Esophagus mucosa (tissue), 1 donor: ENCODE results near the gene KIF26A. TPM values are rescaled to one million over a fixed set of nuclear protein-coding genes. Genes with fewer than 3 reads are reported as not detected.

Source experiments
- ATAC-seq: fragments of 200-7000 bp; cut with Tn5 transposase; one replicate; pipeline ENCODE4 v1.9.1; 2020
- total RNA-seq: library from RNA; stranded (reverse); gene quantifications from one replicate; pipeline ENCODE4 v1.2.4, GENCODE V29; 2023
- donor health status: DM: yes; HTN: yes; CAD: no.

The KIF26A gene
- total RNA-seq, 1 donor from 2014 or later, result 1.00 TPM

DNA sequence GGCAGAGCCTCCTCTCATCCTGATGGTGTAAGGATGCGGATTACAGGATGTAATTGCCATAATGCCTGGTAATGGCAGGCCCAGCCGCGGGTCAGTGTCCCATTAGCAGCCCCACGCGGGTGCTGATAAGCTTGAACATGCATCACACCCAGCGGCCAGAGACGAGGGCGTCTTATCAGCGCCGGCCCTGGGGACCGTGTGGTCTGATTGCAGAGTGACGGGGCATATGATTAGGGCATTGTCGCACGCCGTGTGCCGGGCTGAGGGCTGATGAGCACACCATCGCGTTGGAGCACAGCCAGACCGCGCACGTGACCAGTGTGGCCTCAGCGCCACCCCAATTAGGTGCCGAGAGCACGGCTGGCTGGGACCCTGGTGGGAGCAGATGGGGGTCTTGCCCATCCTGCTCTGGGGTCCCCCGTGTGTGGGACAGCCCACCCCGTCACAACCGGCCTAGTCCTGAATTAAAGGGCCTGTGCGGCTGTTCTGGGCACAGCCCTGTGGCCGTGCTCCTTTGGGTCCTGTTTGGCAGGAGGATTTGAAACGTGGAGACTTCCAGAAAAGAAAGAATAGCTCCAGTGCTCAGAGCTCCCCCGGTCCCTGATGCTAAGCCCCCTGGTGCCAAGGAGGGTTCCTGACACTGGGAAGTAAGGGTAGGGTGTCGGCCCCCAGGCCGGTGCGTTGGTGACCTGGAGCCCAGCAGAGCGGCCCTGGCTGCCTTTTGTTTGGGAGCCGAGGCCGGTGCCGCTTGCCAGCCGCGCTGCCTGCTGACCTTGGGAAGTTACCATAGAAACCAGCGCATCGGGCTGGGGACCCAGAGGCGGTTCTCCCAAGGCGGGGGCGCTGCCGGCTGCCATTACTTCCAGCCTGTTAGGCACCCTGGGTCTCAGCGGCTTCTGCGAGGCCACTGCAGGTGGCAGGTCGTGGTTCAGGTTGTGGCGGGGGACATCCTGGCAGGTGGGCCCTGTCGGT, 20.7 kb downstream of the KIF26A start:
- no peak for ATAC-seq

DNA sequence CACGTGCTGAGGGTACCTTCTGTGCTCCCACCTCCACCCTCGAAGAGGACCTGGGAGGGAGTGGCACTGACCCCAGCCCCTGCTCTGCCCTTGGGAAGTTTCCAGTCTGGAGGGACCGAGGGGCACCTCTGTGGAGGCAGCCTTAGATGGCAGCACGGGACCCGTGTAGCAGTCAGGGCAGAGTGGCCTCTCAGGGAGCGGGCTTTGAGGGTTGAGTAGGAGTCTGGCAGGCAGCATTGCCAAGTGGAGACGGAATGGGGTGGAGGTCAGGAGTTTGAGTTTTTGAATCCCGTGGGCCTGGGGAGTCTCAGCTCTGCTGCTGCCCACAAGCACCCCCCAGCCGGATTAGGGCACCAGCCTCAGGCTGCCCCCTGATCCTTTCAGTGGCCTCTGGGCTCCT, 21.6 kb downstream of the KIF26A start:
- ATAC-seq, result no peak

DNA sequence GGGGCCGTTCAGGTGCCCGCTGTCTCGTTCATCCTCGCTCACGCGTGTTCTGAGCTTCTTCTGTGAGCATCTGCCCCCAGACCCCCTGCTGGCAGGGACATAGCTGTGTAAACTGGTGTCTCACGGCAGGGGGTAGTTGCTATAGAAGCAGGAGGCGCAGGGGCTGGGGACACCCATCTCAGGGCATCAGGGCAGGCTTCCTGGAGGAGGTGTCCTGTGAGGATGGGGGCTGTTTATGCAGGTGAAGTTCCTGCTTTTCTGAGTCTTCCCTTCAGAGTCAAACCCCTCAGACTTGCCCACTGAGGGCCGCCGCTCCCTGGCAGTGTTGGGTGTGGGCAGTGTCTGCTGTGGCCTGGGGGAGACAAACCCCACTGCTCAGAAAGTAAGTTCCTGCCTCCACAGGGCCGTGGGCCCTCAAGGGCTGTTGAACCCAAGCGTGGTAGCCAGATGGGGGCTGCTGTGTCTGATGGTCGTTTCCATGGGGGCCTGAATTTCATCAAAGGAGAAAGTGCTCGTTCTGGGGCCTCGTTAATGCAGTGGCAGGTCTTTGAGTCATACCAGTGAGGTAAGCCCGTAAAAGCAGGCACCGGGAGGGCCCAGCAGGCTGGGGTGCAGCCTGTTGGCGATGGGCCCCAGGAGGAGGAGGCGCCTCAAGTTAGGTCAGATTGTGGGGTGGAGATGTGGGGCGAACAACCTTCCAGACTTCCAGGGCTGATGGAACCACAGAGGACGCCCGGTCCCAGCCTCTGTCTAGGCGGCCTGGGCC, 23.4 kb downstream of the KIF26A start:
- no peak for ATAC-seq

DNA sequence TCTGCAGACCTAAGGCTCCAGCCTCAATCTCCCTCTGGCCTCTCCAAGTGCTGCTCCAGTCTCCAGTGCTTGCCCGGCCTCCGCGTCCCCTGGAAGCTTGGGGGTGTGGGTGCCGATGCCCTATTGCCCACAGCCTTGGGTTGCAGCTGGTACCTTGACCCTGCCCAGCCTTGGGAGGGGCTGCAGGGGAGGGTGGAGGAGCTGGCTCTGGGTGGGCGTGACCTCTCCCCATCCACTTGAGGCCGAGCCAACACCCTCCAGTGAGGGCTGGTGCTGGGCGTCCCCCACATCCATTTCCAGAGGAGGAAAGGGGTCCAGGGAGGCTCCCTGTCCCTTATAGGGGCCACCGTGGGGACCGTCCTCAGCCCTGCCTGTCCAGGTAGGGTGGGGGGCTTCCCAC, 24.1 kb downstream of the KIF26A start:
- no peak for ATAC-seq

DNA sequence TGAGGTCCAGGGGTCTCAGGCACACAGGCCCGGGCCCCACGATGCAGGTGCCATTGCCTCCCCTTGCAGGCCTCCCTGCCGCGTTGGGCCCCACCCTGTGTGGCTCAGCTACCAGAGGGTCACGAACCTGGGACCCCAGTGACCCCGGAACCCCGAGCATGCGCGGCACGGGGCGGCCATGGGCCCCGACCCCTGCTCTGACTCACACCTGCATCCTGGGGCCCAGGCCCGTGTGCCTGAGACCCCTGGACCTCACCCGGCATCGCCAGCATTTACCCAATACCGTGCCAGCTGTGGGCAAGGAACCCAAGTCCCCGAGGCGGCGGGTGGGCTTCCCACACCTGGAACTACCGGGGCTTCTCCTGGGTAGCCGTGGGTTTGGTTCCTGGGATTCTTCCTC, 25.2 kb downstream of the KIF26A start:
- no peak for ATAC-seq

DNA sequence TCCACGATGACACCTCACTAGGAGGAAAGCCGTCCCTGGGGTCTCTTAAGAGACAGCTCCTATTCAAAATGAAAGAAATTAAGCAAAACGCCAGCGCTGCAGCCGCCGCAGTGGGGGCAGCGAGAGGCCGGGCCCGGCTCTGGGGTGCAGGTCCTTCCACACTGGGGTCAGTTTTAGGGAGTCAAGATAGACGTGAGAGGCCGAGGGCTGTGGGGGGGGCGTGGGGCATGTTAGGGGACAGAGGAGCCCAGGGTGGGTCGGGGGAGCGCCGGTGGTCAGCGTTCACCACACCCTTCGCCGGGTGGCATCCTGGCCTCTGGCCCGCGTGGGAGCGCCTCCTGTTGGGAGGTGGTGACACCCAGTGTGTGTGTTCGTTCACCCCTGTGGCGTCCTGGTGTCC, 25.7 kb downstream of the KIF26A start:
- no peak for ATAC-seq

DNA sequence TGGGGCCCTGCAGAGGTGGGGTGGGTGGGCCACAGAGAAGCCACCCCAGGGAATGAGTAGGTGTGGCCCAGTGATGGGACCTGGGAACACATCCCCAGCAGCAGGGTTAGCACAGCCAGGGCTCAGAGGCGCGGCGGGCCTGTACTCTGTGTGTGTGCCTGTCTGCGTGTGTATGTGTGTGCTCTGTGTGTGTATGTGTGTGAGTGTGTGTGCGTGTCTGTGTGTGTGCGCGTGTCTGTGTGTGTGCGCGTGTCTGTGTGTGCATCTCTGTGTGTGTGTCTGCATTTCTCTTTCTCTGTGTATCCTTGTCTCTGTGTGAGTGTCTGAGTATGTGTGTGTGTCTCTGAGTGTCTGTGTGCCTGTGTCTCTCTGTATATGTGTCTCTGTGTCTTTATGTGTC, 26.1 kb downstream of the KIF26A start:
- ATAC-seq, result no peak

DNA sequence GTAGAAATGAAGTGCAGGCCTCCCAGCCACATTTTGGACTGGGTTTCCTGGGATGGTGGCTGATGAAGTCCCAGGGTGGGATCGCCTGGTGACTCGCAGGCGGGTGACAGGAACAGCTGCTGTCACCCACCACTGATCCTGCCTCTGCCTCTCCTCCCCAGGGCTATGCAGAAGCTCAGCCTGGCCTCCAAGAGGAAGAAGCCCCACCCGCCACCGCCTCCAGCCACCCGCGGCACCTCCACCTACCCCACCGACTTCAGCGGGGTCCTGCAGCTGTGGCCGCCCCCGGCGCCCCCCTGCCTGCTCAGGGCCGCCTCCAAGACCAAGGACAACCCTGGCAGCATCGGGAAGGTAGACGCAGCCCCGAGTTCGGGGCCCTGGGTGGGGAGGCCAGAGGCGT, 28.3 kb downstream of the KIF26A start:
- ATAC-seq, result no peak

DNA sequence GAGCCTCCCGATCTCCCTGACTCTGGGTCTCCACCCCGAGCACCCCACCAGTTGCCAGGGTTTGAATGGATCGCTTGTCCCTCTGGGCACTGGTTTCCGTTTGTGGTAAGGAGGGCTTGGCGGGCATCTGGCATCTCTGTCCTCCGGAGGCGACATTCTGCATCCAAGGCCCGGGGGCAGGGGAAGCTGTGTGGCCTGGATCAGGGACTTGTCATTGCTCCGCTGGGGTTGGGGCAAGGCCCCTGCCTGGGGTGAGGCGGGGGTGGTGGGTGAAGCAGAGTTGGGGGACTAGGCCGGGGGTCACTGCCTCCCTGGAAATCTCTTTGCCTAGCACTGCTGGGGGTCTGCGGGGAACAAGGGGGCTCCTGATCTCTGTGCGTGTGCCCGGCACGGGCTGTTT, 30.2 kb downstream of the KIF26A start:
- no peak for ATAC-seq

DNA sequence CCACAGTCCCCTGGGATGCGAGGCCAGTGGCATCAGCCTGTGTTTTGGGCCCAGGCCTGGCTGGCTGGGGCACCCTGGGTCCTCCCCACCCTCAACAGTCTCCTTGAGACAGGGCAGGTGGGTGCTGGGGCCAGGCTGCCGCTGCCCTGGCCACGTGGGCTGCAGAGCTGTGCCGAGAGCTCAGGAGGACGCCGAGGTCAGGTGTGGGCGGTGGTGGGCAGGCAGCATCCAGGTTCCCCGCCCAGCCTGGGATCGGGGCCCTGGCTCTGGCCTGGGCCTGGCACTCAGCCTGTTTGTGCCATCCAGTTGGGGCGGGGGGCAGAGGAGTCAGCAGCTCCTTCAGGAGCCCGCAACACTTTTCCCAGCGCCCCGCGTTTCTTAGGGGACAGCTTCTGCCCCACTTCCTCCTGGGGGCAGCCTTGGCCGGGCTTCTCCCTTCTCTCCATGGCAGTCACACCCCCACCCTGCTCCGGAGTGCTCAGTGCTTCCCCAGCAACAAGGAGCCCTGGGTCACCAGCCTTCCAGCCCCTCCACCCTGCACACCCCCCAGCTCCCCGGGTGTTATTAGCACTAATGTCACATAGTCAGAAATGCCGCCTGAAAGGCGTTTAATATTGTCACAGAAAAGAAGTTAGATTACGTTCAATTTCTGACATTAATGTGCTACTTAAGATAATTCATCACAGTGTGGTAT, 30.8 kb downstream of the KIF26A start:
- no peak for ATAC-seq

DNA sequence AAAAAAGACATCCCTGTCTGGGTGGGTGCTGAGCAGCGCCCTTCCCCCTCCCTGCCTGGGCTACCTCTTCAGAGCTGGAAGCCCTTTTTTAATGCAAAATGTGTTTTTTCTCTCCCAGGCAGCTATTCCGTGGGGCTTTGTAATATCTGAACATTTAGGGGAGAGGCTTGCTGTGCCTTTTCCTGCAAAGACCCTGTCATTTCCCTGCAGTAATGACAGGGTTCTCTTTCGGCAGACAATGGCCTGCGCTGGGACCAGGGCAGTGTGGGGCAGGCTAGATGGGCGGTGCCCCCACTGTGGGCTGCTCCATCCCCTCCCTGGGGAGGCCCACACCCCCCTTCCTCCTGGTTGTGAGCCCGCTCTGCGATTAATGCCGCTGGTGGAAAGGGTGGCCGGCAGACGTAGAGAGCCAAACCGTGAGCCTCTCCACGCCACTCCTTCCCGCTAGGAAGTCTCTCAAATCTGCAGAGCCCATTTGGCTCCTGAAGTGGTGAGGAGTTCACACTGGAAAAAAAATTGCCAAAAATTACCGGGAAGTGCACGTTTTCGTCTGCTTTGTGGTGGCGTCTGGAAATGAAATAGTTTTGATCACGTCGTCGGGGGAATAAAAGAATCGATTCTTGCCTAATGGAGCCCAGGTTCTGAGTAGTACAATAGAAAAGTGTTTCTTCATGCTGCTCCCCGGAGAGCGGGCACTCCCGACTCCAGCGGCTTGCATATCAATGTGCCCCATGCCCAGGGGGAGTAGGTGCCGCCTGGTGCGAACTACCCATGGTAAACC, 31.5 kb downstream of the KIF26A start:
- no peak for ATAC-seq

DNA sequence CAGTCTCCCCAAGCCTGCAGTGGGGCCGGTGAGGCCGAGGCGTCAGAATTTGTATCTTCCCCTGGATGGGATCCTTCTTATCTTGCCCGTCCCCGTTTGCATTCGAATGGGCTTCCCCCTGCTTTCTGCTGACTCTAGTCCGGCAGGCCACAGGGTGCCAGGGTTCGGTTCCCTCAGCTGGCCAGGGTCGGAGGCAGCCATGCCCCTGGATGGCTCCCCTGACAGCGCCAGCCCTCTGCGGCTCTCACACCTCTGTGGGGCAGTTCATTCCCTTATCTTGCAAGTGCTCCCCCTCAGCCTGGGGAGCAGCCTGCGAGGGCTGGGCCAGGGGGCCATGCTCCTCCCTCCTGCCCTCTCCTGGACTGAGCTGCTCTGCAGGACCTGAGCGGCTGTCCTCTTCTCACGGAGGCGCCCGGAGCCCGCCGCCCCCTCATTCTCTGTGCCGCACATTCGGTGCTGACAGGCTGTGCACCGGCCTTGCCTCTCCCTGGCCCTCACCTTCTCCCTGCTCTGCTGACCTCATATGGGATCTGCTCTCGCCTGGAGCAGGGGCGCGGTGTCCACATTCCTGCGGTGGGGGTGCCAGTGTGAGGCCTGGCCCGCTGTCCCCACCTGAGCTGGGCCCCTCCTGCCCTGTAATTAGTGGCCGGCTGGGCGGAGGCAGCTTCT, 32.8 kb downstream of the KIF26A start:
- ATAC-seq, result peak; percentile 41

DNA sequence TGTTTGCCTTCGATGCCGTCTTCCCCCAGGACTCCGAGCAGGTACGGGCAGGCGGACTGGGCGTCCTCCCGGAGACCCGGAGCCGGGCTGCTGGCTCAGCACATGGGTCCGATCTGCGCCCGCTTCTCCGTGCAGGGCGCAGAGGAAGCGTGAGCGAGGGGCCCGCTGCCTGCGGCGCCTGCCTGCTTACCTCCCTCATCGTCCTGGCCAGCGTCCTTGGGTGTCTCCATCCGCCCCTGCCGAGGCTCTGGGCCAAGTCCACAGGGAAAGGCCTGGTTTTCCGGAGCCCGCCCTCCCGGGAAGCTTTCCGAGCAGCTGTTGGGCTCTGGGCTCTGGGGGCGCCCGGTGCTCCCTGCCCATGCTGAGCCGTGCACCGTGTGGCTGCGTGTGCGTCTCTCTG, 33.5 kb downstream of the KIF26A start:
- ATAC-seq, result no peak

DNA sequence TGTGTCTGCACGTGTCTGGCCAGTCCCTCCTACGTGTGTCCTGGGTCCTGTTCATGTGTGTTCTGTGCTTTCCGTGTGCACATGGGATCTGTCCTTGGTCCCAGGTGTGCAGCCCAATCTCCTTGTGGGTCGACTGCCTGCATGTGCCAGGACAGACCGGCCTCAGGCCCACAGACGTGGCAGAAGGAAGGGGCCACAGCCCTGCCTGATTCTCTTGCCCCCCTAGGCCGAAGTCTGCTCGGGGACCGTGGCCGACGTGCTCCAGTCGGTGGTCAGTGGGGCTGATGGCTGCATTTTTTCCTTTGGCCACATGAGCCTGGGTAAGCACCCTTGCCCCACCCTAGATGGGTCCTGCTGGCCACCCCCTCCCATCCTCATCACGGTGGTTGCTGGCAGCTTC, 34.0 kb downstream of the KIF26A start:
- no peak for ATAC-seq

DNA sequence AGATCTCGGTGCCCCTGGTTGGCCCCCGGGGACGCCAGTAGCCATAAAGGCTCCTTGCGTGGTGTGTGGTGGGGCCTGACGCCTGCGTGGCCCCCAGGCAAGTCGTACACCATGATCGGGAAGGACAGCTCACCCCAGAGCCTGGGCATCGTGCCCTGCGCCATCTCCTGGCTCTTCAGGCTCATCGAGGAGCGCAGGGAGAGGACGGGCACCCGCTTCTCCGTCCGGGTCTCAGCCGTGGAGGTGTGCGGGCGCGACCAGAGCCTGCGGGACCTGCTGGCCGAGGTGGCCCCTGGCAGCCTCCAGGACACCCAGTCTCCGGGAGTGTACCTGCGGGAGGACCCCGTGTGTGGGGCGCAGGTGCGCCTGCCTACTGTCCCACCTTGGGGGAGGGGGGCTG, 34.5 kb downstream of the KIF26A start:
- ATAC-seq, result no peak

DNA sequence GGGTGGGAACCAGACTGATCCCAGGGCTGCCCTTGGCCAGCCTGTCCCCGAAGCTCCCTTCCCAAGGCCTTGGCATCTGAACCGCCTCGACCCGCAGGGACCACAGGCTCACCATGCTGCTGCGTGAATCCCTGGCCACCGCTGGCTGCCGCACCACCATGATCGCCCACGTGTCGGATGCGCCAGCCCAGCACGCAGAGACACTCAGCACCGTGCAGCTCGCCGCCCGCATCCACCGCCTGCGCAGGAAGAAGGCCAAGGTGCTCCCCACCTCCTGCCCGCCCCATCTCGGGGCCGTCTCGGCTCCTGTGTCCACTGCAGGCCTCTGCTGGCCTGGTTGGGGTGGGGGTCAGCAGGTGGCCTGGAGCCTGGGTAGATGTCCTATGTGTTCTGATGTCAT, 35.7 kb downstream of the KIF26A start:
- ATAC-seq, result no peak

DNA sequence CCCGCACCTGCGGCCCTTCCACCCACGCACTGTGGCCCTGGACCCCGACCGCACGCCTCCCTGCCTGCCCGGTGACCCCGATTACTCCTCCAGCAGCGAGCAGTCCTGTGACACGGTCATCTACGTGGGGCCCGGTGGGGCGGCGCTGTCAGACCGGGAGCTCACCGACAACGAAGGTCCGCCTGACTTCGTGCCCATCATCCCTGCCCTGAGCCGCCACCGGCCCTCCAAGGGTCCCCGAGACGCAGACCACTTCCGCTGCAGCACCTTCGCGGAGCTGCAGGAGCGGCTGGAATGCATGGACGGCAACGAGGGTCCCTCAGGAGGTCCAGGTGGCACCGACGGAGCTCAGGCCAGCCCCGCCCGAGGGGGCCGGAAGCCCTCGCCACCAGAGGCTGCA, 36.7 kb downstream of the KIF26A start:
- no peak for ATAC-seq

DNA sequence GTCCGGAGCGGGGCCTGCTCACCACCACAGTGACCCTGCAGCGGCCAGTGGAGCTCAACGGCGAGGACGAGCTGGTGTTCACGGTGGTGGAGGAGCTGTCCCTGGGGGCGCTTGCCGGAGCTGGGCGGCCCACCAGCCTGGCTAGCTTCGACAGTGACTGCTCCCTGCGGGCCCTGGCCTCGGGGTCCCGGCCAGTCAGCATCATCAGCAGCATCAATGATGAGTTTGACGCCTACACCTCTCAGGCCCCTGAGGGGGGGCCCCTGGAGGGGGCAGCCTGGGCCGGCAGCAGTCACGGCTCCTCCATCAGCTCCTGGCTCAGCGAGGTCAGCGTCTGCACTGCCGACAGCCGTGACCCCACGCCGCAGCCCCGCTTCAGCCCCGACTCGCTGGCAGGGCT, 37.4 kb downstream of the KIF26A start:
- no peak for ATAC-seq

DNA sequence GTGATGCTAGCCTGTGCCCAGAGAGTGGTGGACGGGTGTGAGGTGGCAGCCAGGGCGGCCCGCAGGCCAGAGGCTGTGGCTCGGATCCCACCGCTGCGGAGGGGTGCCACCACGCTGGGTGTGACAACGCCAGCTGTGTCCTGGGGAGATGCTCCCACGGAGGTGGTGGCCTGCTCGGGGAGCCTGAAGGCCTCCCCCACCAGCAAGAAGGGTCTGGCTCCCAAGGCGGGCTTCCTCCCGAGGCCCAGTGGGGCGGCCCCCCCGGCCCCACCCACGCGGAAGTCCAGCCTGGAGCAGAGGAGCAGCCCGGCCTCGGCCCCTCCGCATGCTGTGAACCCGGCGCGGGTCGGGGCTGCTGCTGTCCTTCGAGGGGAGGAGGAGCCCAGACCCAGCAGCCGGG, 38.2 kb downstream of the KIF26A start:
- no peak for ATAC-seq

DNA sequence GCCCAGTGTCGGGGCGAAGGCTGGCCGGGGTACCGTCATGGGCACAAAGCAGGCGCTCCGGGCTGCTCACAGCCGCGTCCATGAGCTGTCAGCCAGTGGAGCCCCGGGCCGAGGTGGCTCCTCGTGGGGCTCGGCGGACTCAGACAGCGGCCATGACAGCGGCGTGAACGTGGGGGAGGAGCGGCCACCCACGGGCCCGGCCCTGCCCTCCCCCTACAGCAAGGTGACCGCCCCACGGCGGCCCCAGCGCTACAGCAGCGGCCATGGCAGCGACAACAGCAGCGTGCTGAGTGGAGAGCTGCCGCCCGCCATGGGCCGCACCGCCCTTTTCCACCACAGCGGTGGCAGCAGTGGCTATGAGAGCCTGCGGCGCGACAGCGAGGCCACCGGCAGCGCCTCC, 39.0 kb downstream of the KIF26A start:
- no peak for ATAC-seq

DNA sequence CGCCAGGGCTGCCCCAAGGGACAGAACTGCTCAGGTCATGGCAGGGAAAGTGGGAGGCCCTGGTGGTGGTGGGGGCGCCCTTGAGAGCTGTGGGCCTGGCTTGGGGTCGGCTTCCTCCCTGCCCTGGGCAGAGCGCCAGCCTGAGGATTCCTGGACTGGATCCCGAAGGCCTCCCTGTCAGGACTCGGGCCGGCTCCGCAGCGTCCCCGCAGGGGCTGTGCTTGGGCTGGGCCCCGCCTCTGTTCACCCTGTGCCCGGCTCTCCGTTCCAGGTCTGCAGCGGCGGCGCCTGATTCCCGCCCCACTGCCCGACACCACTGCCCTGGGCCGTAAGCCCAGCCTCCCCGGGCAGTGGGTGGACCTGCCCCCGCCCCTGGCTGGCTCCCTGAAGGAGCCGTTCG, 39.9 kb downstream of the KIF26A start:
- ATAC-seq, result no peak

DNA sequence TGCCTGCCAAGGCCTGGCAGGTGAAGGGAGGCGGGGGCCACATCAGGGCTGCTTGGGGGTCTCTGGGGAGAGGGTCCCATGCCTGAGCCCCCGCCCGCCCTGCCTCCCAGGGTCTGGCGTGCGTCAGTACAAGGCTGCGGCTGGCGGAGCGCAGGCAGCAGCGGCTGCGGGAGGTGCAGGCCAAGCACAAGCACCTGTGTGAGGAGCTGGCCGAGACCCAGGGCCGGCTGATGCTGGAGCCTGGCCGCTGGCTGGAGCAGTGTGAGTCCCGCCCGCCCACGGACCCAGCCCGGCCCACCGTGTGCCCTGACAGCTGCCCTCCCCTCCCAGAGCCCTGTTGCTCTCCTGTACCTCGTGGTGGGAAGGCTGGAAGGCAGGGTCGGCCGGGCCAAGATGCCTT, 40.7 kb downstream of the KIF26A start:
- no peak for ATAC-seq
